HG03432 (cell line): ENCODE results near the gene CD2BP2.
A peak's percentile ranks its signal among the peaks of the same experiment; 100 is the strongest.
"Not testable (repeated sequence)": the region's sequence is repeated elsewhere in the genome, so short reads cannot be mapped to it uniquely, and the experiment has no call there.

ENCODE experiments used
- ATAC-seq: cut with Tn5 transposase; IDR thresholded peaks from one replicate; pipeline ENCODE4 v1.9.1; 2021; ENCODE audit warnings: mild to moderate bottlenecking, moderate library complexity; ENCODE audit not compliant: unreplicated experiment

CD2BP2 gene

DNA sequence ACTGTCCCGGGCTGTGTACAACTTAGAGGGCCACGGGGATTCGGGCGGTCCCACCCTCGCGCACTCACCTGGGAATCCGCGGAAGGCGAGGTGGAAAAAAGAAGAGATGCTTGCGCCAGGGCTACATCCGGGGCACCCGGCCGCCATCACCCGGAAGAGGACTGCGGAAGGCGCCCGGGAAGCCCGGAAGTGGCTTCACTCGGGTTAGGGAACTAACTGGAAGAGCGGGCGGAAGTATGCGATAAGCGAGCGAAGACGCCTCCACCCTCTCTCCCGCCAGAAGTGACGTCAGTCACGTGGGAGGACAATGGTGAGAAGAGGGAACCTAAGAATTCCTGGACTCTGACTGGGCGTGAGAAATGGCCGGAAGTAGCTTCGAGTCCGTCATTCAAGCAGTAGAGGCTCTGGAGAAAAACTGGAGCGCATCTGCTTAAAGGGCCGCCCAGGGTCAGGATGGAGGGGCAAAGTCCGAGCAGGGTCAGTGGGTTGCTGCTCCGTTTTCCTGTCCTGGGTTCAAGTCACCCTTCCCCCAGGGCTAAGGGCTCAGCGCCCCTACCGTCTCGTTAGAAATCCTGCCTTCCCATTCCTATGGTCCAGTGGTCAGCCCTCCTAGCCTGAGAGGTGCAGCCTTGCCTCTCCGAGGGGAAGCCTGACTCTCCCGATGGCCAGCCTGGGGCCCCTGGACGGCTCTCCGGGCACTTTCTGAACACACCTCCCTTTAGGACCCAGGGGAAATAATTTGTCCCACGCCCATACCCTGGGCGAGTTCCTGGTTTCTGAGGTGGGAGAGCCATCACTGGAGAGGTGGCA is at the start of gene CD2BP2:
CD2BP2 (minus strand) TSS at position 165 of the 810 bp plus-strand sequence. CDS start 627 bp downstream, outside the sequence.
- peak; percentile 62 for ATAC-seq

- no peak for ATAC-seq
Measured at GRCh38 chr16:30401768-30402425, 46.8 kb upstream of the CD2BP2 start.

DNA sequence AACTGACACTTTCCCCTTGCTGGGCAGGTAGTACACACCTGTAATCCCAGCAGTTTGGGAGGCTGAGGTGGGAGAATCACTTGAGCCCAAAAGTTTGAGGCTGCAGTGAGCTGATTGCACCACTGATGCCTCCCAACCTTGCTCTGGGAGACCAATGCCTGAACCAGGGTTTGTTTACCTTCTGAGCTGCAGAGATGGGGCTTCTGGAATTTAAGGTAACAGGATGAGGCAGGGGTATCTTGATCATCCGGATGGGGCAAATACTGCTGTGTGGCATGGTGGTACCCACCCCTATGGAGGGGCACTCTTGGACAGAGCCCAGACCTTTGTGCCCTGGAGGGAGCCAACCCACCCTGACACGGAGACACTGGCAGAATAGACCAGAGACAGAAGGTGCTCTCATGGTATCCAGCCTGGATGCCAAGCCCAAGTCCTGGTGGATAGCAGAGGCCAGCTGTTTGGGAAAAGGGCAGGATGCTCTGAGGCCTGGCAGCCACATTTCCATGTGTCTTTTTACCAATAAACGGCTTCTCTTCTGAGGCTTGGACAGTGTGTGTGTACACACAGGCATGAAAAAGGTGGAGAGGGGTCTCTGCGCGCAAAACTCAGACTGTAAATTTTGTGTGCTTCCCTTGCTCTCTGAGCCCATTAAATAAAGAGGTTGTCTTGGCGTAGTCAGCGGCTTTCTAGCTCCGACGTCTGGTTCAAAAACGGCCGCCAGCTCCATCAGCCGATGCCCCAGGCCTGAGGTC is 44.5 kb upstream of the CD2BP2 start:
- ATAC-seq, result no peak

DNA sequence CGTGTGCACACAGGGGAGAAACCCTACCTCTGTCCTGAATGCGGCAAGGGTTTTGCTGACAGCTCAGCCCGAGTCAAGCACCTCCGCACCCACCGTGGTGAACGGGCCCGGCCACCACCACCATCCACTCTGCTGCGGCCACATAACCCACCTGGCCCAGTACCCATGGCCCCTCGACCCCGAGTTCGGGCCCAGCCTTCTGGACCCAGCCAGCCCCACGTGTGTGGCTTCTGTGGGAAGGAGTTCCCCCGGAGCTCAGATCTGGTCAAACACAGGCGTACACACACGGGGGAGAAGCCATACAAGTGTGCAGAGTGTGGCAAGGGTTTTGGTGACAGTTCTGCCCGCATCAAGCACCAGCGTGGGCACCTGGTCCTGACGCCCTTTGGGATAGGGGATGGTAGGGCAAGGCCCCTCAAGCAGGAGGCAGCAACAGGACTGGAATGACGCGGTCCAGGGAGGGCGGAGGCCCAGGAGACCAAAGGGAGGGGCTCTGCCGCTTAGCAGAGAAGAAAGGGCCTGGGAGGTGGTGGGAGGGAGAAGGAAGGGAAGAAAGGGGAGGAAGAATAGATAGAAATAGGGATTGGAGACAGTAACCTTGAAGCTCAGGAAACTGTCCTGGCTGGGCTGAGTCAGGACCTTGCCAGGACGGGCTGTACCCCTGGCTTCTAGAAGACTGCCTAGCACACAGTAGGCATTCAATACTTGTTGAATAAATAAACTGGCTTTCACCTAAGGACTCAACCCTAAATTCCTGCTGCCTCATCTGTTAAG is 43.7 kb upstream of the CD2BP2 start:
- no peak for ATAC-seq

DNA sequence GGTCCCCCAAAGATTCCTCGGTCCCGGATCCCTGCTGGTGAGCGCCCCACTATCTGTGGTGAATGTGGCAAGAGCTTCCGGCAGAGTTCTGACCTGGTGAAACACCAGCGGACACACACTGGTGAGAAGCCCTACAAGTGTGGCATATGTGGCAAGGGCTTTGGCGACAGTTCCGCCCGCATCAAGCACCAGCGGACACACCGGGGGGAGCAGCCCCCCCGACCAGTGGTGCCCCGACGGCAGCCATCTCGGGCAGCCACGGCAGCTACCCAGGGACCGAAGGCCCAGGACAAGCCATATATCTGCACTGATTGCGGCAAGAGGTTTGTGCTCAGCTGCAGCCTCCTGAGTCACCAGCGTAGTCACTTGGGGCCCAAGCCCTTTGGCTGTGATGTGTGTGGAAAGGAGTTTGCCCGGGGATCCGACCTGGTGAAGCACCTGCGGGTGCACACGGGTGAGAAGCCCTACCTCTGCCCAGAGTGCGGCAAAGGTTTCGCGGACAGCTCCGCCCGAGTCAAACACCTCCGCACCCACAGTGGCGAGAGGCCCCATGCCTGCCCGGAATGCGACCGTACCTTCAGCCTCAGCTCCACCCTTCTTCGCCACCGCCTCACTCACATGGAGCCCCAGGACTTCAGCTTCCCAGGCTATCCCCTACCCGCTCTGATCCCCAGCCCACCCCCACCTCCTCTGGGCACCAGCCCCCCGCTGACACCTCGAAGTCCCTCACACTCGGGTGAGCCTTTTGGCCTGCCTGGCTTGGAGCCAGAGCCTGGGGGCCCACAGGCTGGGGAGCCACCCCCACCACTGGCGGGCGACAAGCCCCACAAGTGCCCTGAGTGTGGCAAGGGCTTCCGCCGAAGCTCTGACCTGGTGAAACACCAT is 42.9 kb upstream of the CD2BP2 start:
- no peak for ATAC-seq

- no peak for ATAC-seq
Measured at GRCh38 chr16:30397056-30397455, 41.9 kb upstream of the CD2BP2 start.

- ATAC-seq, result not testable (repeated sequence)
Measured at GRCh38 chr16:30396627-30397026, 41.5 kb upstream of the CD2BP2 start.

DNA sequence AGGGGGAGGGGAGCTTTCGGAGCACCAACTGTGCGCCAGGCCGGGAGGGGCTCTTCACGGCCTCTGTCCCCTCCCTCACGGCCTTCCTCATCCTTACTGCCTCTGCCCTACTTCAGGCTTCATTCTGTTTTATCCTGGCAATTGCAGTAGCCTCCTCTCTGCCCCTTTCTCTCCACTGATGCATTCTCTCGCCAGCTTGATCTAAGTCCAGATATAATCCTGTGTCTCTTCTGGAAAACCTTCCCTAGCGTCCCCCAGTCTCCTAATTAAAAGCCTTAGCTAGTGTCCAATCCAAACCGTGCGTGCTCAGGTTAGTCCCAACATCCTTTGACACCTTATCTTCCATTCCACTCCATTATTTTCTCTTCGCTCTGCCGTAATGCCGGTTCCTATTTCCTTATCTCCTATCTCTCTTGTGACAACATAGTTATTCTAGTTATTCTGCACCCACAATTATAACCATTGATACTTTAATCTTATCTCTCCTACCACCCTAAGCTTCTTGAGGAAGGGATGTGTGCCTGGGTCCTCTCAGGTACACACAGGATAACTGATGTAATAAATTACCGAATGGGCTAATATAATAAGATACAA is 41.0 kb upstream of the CD2BP2 start:
- no peak for ATAC-seq

- ATAC-seq, result peak; percentile 68
Measured at GRCh38 chr16:30395155-30395991, 40.3 kb upstream of the CD2BP2 start, which contains the start of gene ZNF48. Gene ZNF48 (plus strand): TSS chr16:30395420. CDS start chr16:30395795, 375 bp downstream.

DNA sequence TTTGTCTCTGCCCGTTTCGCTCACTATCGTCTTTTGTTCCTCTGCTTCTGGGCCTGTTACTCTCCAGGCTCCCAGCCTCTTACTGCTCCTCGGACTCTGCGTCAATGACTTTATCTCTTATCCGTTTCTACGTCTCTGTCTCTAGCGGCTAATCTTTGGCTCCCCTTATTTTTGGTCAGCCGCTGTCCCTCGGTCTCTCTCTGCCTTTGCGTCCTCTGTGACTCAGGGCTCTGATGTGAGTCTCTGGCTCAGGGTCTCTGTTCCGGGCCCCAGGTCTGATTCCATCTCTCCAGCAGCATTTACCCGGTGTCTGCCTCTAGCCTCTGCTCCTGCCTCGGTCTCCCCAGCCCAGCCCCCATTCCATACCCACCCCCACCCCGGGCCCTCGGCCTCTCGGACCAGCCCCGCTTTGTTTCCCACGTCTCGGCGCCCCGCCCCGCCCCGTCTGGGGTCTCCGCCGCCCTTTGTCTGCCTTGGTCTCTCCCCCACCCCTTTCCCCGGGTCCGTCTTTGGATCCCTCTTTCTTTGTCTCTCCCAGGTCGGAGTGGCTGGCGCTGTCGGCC is 39.6 kb upstream of the CD2BP2 start:
- ATAC-seq, result no peak

DNA sequence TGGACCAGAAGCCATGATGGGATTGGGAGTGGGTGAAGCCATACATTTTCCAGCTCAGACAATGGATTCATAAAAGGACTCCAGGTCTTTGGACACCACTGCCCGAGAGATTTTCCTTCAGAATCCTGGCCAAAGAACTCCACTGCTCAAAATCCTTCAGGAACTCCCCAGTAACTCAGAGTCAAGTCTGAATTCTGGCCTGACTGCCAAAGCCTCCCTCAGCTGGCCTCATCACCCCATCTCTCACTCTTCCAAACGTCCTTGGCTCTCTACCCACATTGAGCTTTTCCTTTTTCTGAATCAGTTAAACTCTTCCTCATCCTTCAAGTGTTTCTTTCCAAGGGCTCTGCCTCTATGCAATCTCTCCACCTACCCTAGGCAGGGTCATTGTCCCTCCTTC is 28.4 kb upstream of the CD2BP2 start:
- ATAC-seq, result no peak

- ATAC-seq, result peak; percentile 28
Measured at GRCh38 chr16:30382111-30382881, 27.2 kb upstream of the CD2BP2 start, which contains the start of gene SEPTIN1. Gene SEPTIN1 (minus strand): TSS chr16:30382561. CDS start chr16:30382542, 19 bp downstream.

DNA sequence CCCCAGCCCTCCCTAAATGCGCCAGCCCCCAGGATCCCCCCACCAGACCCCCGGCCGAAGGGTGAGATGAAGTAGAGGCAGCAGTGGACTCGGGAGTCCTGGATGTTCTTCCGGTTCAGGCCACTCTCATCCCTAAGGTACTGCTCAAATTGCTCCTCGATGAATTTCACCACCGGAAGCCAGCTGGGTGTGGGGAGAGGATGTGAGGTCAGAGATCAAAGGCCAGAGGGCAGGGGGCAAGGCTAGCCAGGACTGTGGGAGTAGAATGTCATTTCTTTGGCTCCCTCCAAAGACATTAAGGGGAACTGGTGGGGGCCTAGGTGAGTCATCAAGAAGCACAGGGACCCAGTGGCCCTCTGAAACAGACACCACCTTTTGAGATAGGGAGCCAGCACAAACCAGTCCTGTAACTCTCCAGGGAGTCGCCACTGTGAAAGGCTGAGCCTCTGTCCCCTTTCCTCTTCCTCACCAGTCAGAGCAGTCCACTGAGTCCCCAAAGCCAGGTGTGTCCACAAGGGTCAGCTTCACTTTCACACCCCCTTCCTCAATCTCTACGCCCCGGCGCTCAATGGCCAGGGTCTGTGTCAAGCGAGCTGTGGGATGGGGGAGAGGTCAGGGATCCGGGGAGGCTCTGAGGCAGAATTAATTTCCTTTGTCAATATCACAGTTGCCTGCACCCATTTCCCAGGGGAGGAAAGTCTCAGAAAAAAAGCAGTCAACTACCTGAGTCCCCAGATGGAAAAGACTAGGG is 26.4 kb upstream of the CD2BP2 start:
- no peak for ATAC-seq

GRCh38 chr16:30380803-30381208 is 25.7 kb upstream of the CD2BP2 start:
- no peak for ATAC-seq

DNA sequence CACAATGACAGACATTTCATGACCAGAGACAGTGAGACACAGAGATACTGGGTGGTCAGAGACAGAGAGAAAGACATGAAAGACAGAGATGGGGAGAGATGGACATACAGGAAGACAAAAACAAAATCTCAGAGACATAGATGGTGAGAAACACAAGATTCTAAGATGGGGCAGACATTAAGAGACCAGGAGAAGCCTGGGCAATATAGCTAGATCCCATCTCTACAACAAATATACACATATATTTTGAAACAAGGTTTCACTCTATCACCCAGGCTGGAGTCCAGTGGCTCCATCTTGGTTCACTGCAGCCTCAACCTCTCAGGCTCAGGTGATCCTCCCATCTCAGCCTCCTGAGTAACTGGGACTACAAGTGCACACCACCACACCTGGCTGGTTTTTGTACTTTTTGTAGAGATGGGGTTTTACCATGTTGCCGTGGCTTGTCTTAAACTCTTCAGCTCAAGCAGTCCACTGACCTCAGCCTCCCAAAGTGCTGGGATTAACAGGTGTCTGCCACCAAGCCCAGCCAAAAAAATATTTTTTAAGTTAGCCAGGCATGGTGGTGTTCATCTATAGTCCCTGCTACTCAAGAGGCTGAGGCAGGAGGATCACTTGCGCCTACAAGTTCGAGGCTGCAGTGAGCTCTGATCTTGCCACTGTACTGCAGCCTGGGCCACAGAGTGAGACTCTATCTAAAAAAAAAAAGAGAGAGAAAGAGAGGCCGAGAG is 25.1 kb upstream of the CD2BP2 start:
- no peak for ATAC-seq
